Myocyte (in vitro differentiated cells): ENCODE results near the gene TMEM147. TPM values are rescaled to one million over a fixed set of nuclear protein-coding genes. Genes with fewer than 3 reads are reported as not detected.
"Not testable (repeated sequence)": the region's sequence is repeated elsewhere in the genome, so short reads cannot be mapped to it uniquely, and the experiment has no call there.

Source experiments
- DNase-seq: peaks from one replicate; pipeline ENCODE4 v3.0.0-alpha.2; 2012; ENCODE audit warnings: low read depth
- total RNA-seq: library from RNA; depleted of rRNA; stranded (reverse); fragments of >200 nt; gene quantifications from 2 replicates; pipeline ENCODE4 v1.2.3, GENCODE V29; 2014

The TMEM147 gene
- total RNA-seq, 1 donor from 2014 or later: 137 TPM

- no peak for DNase-seq
Observed at GRCh38 chr19:35562336-35562735, 16.9 kb downstream of the TMEM147 start.

- DNase-seq: no peak
Observed at GRCh38 chr19:35562776-35563175, 17.4 kb downstream of the TMEM147 start.

- no peak for DNase-seq
Observed at GRCh38 chr19:35563207-35563829, 17.9 kb downstream of the TMEM147 start, which contains the start of gene ATP4A. Gene ATP4A (minus strand): TSS chr19:35563658. CDS start chr19:35563629, 29 bp downstream.

- no peak for DNase-seq
Observed at GRCh38 chr19:35565016-35565856, 19.8 kb downstream of the TMEM147 start.

GRCh38 chr19:35566738-35567137, 21.3 kb downstream of the TMEM147 start:
- DNase-seq: no peak

GRCh38 chr19:35569281-35569781, 23.9 kb downstream of the TMEM147 start:
- DNase-seq: no peak

GRCh38 chr19:35571406-35571965, 26.1 kb downstream of the TMEM147 start:
- no peak for DNase-seq

GRCh38 chr19:35577918-35578317, 32.5 kb downstream of the TMEM147 start:
- no peak for DNase-seq

- DNase-seq: no peak
Observed at GRCh38 chr19:35578707-35579106, 33.3 kb downstream of the TMEM147 start.

- DNase-seq: no peak
Observed at GRCh38 chr19:35582760-35583159, 37.3 kb downstream of the TMEM147 start.

GRCh38 chr19:35585848-35586247, 40.4 kb downstream of the TMEM147 start, which contains the start of gene PMIS2:
Gene PMIS2 (plus strand): TSS chr19:35586173. CDS start chr19:35586260, 87 bp downstream.
- no peak for DNase-seq

GRCh38 chr19:35587321-35587720, 41.9 kb downstream of the TMEM147 start:
- DNase-seq: no peak

GRCh38 chr19:35590875-35591274, 45.4 kb downstream of the TMEM147 start:
- DNase-seq: no peak

- peak; percentile 24 for DNase-seq
Observed at GRCh38 chr19:35592226-35592625, 46.8 kb downstream of the TMEM147 start.

GRCh38 chr19:35595026-35595425, 49.6 kb downstream of the TMEM147 start:
- DNase-seq: not testable (repeated sequence)

GRCh38 chr19:35595928-35596327, 50.5 kb downstream of the TMEM147 start:
- no peak for DNase-seq

GRCh38 chr19:35596366-35596999, 51.1 kb downstream of the TMEM147 start:
- no peak for DNase-seq
